ENCODE results near the gene PDIA6.

PDIA6 gene

DNA sequence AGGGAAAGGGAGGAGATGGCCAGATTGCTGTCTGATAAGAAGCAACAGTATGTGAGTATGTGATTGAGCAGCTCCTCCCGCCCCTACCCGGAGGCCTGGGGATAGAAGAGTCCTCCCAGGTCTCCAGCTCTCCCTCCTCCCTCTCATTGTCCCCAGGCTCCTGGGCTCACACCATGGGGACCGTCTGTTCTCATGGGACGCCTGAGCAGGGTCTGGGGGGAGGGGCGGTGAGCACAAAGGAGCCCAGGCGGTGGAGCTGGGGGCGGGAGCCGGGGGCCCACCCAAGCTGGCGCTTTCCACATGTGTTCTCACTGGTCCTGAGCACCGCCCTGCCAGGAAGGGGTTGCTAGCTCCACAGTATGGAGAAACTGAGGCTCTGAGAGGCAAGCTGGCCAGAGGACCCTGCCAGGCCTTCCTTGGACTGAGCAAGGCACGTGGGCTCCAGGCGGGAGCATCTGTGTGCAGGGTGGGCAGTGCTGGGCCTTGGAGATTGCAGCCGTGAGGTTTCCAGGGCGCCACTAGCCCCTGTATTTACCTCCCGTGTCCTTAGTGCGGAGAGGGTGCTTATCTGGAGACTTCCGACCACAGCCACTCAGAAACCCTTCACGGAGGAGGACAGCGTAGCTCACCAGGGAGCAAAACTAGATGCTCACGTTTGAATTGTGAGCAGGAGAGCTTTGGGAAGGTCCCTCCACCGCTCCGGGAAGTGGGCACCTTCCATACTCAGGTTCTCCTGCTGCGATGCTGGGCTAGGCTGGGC, 37.4 kb downstream of the PDIA6 start:
- no peaks in the 10 kb centered on the region for H3K9me2 ChIP-seq (ENCODE audit: low read depth, low read length)
- H3K79me2 ChIP-seq (ENCODE audit: insufficient read depth, low read length): no peaks in the 10 kb centered on the region
- H3K4me1 ChIP-seq (ENCODE audit: insufficient read depth, low read length, severe bottlenecking): no peaks in the 10 kb centered on the region
- no peak overlapping the region for H3K4me2 ChIP-seq (ENCODE audit: low read length)
- no peak overlapping the region for H3K9ac ChIP-seq (ENCODE audit: low read length)
- no peaks in the 10 kb centered on the region for H4K20me1 ChIP-seq (ENCODE audit: insufficient read depth, low read length)
- H3K36me3 ChIP-seq (ENCODE audit: insufficient read depth, low read length): peaks cover 16% of the 10 kb centered on the region
- H3K27me3 ChIP-seq (ENCODE audit: insufficient read depth, low read length): peaks cover 5% of the 10 kb centered on the region; the same call in 1 of the 2 replicates
- TF ChIP-seq, protein P1, sequence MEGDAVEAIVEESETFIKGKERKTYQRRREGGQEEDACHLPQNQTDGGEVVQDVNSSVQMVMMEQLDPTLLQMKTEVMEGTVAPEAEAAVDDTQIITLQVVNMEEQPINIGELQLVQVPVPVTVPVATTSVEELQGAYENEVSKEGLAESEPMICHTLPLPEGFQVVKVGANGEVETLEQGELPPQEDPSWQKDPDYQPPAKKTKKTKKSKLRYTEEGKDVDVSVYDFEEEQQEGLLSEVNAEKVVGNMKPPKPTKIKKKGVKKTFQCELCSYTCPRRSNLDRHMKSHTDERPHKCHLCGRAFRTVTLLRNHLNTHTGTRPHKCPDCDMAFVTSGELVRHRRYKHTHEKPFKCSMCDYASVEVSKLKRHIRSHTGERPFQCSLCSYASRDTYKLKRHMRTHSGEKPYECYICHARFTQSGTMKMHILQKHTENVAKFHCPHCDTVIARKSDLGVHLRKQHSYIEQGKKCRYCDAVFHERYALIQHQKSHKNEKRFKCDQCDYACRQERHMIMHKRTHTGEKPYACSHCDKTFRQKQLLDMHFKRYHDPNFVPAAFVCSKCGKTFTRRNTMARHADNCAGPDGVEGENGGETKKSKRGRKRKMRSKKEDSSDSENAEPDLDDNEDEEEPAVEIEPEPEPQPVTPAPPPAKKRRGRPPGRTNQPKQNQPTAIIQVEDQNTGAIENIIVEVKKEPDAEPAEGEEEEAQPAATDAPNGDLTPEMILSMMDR (IDR thresholded peaks at IDR 0.05; ENCODE audit: low read length): no peak
- no peak for TF ChIP-seq EZH2 (IDR thresholded peaks at IDR 0.05; ENCODE audit: borderline replicate concordance, low read length)
- no peaks in the 10 kb centered on the region for H3F3A ChIP-seq (ENCODE audit: insufficient read depth, low read length)
- no peak overlapping the region for H3K27ac ChIP-seq (ENCODE audit: low read depth, low read length, poor library complexity, severe bottlenecking)
- H2AFZ ChIP-seq (ENCODE audit: low read length): no peak overlapping the region
- H3K9me3 ChIP-seq (ENCODE audit: low read length): no peaks in the 10 kb centered on the region
- no peak overlapping the region for H3K4me3 ChIP-seq (ENCODE audit: low read depth, low read length, poor library complexity, severe bottlenecking)

DNA sequence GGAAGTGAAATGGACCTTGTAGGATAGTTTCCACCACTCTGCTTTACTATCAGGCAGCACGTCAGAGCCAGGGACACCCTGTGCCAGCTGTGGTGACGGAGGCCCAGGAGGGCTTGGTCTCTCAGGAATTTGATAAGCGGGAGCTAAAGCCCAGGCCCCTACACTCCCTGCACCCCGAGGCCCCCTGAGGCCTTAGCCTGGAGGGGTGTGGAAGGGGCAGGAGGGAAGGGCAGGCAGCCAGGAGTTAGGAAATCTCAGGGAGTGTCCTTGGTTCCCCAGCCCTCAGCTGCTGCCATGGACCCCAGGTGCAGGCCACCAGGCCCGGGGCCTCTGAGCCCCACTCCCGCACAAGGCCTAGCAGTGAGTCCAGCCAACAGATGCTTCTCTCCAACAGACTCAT, 38.2 kb downstream of the PDIA6 start:
- Histone ChIP-seq H3K9me3 (ENCODE audit: low read length) (no peaks in the 10 kb centered on the region), H3F3A (ENCODE audit: insufficient read depth, low read length) (no peaks in the 10 kb centered on the region), H3K36me3 (ENCODE audit: insufficient read depth, low read length) (peaks cover 9% of the 10 kb centered on the region), H2AFZ (ENCODE audit: low read length) (no peak overlapping the region), H3K4me2 (ENCODE audit: low read length) (no peak overlapping the region), H3K79me2 (ENCODE audit: insufficient read depth, low read length) (no peaks in the 10 kb centered on the region), H3K27me3 (ENCODE audit: insufficient read depth, low read length) (peaks cover 5% of the 10 kb centered on the region; the same call in 1 of the 2 replicates), H4K20me1 (ENCODE audit: insufficient read depth, low read length) (no peaks in the 10 kb centered on the region), H3K27ac (ENCODE audit: low read depth, low read length, poor library complexity, severe bottlenecking) (no peak overlapping the region), H3K4me1 (ENCODE audit: insufficient read depth, low read length, severe bottlenecking) (no peaks in the 10 kb centered on the region), H3K9me2 (ENCODE audit: low read depth, low read length) (no peaks in the 10 kb centered on the region), H3K4me3 (ENCODE audit: low read depth, low read length, poor library complexity, severe bottlenecking) (no peak overlapping the region), H3K9ac (ENCODE audit: low read length) (no peak overlapping the region)
- no peak for TF ChIP-seq EZH2 (IDR thresholded peaks at IDR 0.05; ENCODE audit: borderline replicate concordance, low read length)
- TF ChIP-seq, protein P1 (IDR thresholded peaks at IDR 0.05; ENCODE audit: low read length): no peak

DNA sequence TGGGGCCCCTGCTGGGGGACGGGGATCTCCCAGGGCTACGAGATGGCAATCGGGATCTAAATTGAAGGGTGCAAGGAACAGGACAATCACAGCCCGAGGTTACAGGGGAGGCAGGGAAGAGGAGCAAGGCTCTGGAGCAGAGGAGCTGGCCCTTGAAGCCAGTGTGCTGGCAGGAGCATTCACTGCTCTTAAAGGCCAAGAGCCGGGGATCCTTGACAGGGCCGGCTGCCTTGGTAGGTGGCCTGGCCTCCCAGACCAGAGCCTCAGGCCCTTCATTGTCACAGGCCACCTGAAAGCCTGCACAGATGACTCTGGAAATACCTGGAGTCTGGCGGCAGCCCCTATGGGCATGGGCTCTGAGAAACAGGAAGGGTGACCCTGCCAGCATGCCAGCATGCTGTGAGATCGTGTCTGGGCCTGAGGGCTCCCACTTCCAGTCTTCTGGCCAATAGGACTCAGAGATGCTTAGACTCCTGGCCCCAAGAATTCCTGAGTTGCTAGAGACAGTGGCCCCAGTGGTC, 38.7 kb downstream of the PDIA6 start:
- Histone ChIP-seq H4K20me1 (ENCODE audit: insufficient read depth, low read length) (no peaks in the 10 kb centered on the region), H3K27me3 (ENCODE audit: insufficient read depth, low read length) (peaks cover 5% of the 10 kb centered on the region; the same call in 1 of the 2 replicates)
- TF ChIP-seq EZH2 (IDR thresholded peaks at IDR 0.05; ENCODE audit: borderline replicate concordance, low read length): no peak
- TF ChIP-seq, protein P1 (IDR thresholded peaks at IDR 0.05; ENCODE audit: low read length): no peak

More for the DNA sequence above, 38.7 kb downstream of the PDIA6 start:
- Histone ChIP-seq H3K79me2 (ENCODE audit: insufficient read depth, low read length) (no peaks in the 10 kb centered on the region), H3K36me3 (ENCODE audit: insufficient read depth, low read length) (peaks cover 7% of the 10 kb centered on the region), H3F3A (ENCODE audit: insufficient read depth, low read length) (no peaks in the 10 kb centered on the region), H3K27ac (ENCODE audit: low read depth, low read length, poor library complexity, severe bottlenecking) (no peak overlapping the region), H3K4me1 (ENCODE audit: insufficient read depth, low read length, severe bottlenecking) (no peaks in the 10 kb centered on the region), H2AFZ (ENCODE audit: low read length) (no peak overlapping the region), H3K4me3 (ENCODE audit: low read depth, low read length, poor library complexity, severe bottlenecking) (no peak overlapping the region), H3K4me2 (ENCODE audit: low read length) (no peak overlapping the region), H3K9me2 (ENCODE audit: low read depth, low read length) (no peaks in the 10 kb centered on the region), H3K9me3 (ENCODE audit: low read length) (no peaks in the 10 kb centered on the region), H3K9ac (ENCODE audit: low read length) (no peak overlapping the region)
